PC-3 (cell line): ENCODE data around the gene PPFIBP1.

Experiments used
- EZH2 ChIP-seq: fragments of 300-600 bp; sonication (generic); IDR thresholded peaks from one replicate; pipeline ENCODE4 v1.6.1; 2017; ENCODE audit warnings: antibody characterized with exemption, mild to moderate bottlenecking, low read length; ENCODE audit not compliant: unreplicated experiment
- EZH2phosphoT487 ChIP-seq: fragments of 300-600 bp; sonication (generic); IDR thresholded peaks from 2 replicates; pipeline ENCODE4 v1.6.1; 2018; ENCODE audit warnings: mild to moderate bottlenecking, antibody characterized with exemption, low read length, borderline replicate concordance
- TF ChIP-seq, protein P1 (sequence below): fragments of 300-600 bp; sonication (generic); conservative IDR thresholded peaks from 2 replicates; pipeline ENCODE4 v1.5.1; 2017; ENCODE audit warnings: antibody characterized with exemption, low read depth, mild to moderate bottlenecking, low read length

- TF ChIP-seq, protein P1, sequence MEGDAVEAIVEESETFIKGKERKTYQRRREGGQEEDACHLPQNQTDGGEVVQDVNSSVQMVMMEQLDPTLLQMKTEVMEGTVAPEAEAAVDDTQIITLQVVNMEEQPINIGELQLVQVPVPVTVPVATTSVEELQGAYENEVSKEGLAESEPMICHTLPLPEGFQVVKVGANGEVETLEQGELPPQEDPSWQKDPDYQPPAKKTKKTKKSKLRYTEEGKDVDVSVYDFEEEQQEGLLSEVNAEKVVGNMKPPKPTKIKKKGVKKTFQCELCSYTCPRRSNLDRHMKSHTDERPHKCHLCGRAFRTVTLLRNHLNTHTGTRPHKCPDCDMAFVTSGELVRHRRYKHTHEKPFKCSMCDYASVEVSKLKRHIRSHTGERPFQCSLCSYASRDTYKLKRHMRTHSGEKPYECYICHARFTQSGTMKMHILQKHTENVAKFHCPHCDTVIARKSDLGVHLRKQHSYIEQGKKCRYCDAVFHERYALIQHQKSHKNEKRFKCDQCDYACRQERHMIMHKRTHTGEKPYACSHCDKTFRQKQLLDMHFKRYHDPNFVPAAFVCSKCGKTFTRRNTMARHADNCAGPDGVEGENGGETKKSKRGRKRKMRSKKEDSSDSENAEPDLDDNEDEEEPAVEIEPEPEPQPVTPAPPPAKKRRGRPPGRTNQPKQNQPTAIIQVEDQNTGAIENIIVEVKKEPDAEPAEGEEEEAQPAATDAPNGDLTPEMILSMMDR, result no peak
- no peak for TF ChIP-seq EZH2
- TF ChIP-seq EZH2phosphoT487, result no peak
Measured at GRCh38 chr12:27537855-27538675, 14.1 kb downstream of the PPFIBP1 start.
